CD4-positive, alpha-beta T cell treated with Interleukin-6 for 4 hours (primary cell): ENCODE measurements around the gene PADI2.

Experiments
- DNase-seq: peaks from one replicate; pipeline ENCODE4 v3.0.0-alpha.2; 2020; ENCODE audit warnings: mixed read lengths

Gene PADI2

DNA sequence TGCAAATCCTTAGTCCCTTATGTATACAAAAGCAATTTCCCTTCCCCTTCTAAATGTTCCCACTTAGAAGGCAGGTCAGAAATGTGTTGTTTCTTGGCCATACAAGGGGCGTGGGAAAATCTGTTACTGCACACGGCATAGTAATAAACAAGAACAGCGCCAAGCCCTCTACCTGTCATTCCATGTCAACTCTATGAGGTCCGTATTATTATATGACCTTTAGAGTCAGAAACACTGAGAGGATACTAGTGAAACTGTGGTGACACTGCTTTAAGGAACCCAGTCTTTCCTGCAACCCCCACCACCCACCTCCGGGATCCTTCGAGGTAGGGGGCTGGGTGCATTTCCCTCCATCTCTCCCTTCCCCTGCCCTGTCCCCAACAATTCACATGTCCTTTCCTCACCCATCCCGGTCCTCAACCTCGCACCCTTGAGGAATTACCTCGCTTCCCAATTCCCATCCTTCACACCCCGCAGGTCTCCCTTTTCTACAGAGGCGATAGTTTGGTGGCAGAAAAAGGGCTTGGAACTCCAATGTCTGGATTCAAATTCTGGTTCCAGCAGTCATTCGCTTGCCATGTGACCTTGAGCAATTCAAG lies 66.1 kb downstream of the PADI2 start:
- no peak for DNase-seq

DNA sequence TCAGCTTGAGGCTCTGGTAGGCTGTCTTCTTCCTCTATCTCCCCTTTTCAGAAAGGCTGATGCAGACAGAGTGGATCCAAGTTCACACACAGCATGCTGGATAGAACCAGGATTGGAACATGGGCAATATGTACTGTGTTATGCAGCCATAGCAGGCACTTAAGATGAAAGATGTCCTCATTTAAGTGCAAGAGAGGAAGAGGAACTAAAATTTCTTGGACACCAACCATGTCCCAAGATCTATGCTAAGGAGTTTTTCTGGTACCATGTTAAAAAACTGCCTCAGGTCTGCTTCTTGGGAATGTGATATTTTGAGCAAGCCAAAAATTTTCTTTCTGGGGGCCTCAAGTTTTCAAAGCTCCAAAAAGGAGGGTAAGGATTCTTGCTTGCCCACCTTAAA lies 66.6 kb downstream of the PADI2 start:
- DNase-seq: no peak

DNA sequence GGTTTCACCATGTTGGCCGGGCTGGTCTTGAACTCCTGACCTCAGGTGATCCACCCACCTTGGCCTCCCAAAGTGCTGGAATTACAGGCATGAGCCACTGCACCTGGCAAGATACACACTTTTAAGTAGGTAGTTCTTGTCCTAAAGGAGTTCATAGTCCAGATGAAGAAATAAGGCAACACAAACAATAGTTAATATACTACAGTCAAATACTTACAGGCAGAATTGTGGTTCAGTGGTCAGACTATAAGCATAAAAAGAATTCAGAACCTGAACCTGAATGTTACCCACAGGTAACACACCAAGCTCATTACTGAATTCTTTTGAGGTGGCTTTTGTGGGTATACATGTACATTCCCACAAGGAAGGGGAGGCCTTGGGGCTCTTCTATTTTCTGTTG lies 67.2 kb downstream of the PADI2 start:
- no peak for DNase-seq

DNA sequence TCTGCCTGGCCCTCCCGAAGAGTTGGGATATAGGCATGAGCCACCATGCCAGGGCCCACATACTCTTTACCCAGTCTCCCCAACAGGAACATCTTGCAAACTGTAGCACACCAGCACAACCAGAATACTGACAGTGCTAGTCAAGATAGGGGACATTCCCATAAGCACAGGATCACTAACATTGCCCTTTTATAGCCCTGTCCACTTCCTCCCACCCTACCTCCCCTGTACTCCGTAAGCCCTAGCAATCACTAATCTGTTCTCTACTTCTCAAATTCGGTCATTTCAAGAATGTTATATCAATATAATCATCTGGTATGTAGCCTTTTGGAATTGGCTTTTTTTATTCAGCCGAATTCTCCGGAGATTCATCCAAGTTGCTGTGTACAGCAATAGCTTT lies 71.3 kb downstream of the PADI2 start:
- DNase-seq: no peak

DNA sequence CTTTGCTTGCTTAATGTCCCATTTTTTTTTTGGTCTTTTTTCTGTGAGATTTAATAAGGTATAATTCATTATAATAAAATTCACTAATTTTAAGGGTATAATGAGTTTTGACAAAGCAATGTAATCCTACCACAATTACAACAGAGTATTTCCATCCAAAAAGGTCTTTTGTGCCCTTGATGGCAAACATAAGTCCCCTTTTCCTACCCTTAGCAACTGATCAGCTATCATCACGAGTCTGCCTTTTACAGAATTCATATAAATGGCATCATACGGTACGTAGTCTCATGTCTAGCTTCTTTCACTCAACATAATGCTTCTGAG lies 73.0 kb downstream of the PADI2 start:
- DNase-seq: no peak

DNA sequence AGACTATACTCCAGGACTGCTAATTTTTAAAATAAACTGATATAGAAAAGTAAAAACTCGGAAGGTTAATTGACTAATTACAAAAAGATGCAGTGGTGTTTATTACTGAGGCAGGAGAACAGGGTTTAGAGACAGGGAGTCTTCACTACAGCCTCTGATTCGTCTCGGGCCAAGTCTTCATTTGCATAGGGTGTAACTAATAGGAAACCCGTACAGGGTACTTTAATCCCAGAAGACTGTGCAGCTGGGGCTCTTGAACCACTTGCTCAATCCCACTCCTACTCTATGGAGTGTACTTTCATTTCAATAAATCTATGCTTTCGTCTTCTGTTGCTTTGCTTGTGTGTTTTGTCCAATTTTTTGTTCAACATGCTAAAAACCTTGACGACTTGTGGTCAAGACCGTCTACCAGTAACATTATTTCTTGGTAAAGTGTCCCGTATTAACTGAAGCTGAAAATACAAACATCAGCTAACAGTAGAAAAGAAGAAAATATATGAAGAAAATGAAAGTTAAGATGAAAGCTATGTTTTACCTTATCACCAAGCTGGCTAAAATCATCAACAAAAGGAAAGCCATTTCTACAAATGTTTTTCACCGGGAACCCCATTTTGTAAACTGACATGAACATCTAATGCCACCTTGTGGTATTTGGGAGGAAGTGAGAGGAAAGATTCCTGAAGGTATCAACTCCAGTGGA lies 73.5 kb downstream of the PADI2 start:
- no peak for DNase-seq

DNA sequence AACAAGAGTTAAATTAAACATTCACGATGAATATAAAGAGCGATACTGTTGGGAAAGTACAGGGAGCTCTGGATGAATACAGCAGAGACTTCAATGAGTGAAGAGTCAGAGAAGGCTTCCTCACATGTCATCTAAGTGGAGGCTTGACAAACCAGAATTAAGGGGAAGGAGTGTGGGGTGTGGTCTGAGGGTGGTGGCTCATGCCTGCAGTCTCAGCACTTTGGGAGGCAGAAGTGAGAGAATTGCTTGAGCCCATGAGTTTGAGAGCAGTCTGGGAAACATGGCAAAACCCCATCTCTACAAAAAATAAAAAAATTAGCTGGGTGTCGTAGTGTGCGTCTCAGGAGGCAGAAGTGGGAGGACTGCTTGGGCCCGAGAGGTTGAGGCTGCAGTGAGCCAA lies 74.1 kb downstream of the PADI2 start:
- DNase-seq: no peak

DNA sequence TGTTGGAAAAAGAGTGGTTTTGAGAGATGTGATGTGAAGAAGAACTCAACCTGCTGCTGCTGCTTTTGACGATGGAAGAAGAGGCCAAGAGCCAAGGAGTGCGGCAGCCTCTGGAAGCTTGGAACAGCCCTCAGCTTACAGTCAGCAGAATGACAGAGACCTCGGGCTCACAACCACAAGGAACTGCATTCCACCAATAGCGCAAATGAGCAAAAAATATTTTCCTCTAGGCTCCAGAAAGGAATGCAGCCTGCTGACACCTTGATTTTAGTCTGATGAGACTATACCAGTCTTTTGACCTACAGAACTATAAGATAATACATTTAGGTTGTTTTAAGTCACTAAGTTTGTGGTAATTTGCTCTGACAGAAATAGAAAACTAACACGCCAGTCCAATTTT lies 75.6 kb downstream of the PADI2 start:
- DNase-seq: no peak

DNA sequence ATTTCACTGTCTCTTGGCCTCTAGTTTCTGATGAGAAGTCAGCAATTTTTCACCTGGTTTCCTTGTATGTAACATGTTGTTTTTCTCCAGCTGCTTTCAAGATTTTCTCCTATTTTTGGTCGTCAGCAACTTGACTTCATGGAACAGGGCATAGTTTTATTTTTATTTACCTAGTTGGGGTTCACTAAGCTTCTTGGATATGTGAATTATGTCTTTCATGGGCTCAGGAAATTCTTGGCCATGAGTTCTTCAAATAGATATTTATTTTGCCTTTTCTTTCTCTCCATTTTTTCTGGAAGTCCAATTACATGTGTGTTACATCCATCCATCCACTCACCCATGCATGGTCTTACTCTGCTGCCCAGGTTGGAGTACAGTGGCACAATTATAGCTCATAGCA lies 79.1 kb downstream of the PADI2 start:
- DNase-seq: no peak

DNA sequence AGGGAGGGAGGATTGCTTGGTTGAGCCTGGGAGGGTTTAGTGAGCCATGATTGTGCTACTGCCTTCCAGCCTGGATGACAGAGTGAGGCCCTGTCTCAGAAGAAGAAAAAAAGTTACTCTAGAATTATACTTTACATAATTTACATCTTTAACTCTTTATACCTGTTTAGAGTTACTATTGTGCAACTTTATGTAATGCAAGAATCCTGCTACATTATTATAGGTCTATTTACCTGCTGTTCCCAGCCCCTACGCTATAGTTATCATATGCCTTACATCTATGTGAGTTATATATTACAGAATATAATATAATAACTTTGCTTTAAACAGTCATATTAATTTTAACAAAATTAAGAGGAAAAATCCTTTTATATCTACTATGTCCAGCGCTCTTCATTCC lies 79.7 kb downstream of the PADI2 start:
- no peak for DNase-seq

DNA sequence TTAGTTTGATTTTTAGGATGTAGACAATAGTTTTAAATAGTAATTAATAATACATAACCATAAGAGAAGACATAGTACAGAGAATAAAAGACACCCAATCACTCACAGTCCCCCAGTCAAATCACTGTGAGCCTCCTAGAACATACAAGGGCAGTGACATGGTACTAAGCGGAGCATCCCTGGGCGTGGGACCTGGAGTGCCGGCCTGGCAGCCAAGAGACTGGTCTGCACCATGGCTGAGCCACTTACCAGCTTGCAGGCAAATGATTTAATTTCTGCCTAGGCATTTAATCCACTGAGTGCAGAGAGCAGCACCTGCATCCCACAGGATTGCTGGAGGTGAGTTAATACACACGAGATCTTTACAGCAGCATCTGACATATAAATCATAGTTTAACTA lies 85.8 kb downstream of the PADI2 start:
- no peak for DNase-seq

DNA sequence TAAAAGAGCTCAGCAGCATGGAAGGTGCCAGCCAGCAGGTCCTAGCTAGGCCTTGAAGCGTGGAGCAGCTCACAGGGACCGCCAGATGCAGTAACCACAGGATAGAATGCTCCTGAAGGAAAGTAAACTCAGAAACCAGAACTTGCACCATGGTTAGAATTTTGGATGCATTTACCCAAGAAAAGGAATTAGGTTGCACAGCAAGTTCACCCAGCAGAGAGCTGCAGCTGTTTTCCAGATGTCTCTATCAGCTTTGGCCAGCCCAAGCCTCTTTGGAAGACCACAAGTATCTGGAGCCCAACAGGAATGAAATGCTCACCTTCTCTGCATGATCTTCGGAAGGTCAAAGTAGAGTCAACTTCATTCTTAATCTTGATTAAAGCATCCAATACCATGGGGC lies 86.5 kb downstream of the PADI2 start:
- DNase-seq: no peak

DNA sequence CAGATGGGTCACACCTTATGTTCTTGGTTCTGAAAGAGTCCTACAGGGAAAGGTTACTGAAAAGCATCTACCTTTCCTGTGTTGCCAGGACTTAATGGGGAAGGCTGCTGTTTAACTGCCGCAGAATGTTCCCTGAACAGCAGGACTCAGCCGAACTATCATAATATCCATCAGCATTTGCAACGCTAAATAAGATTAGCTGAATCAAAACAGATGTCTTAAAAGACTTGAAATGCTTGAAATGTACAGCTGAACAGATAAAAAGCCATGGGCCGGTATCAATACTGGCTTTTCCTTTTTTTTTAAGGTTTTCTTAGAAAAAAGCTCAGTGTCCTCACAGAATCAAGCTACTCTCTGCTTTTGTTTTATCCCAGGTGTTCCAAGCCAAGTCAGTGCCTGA lies 87.8 kb downstream of the PADI2 start:
- DNase-seq: no peak

DNA sequence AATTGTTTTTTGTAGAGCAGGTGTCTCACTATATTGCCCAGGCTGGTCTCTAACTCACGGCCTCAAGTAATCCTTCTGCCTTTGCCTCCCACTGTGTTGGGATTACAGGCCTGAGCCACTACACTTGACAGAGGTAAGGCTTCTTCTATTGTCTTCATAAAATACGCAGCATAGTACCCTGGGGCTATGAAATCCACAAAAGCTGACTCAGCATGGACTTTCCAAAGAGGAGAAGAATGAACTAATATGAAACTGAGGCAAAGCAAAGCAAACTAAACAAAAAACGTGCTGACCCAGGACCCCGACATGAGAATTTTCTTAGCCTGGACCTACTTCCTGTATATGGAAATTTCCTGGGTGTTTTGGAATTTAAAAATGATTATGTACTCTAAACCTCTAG lies 89.0 kb downstream of the PADI2 start:
- no peak for DNase-seq

DNA sequence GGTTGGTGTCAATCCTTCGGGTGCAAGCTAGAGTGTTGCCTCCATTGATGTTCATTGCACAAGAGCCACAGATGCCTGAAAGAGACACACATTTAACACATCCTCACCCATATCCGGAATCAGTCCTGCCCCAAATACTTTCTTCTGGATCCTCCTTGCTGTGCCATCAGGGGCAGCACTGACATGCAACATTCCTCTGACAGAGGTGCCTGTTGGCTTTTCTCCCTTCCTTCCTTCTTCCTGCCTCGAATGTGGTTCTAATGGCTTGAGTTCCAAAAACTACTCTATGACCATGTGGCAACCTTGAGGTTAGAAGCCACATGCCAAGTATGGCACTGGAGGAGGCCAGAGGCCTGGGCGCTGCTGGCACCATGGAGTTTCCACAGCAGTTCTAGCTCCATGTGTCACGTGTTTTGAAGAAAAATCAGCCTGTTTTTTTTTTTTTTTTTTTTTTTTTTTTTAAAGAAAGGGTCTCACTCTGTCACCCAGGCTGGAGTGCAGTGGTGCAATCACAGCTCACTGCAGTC lies 90.5 kb downstream of the PADI2 start:
- DNase-seq: no peak

DNA sequence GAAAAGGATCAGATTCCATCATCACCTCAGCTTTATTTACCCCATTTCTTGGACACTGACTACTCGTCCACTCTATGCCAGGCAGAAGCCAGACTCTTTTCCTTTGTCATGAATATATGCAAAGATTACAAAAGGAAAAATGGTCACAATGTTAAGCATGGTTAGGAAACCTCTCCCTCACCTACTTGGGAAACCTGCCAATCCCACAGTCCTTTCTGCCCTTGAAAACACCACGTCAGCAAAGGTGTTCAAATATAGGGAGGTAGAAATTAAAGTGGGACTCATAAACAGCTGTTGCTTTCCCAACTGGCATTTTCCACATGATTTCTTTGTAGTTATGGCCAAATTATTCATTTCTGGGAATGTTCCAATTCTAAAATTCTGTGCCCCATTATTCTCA lies 91.4 kb downstream of the PADI2 start:
- DNase-seq: no peak

DNA sequence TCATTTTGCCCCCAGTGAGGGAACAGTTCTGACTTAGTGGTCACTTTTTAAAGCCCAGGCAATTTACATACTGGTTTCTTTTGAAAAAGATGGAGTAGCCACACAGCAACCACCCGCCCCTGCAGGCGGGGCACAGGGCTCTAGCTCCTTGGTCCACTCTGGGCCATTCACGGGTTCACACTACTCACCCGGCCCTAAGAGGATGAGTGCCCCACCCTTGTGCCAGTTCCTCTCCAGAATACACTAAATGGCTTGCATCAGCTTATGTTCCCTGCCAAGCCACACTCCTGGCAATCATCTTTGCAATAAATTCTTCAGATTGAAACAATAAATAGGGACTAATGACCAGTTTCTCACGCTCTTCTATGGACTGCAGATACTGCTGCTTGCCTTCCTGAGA lies 91.8 kb downstream of the PADI2 start:
- no peak for DNase-seq

DNA sequence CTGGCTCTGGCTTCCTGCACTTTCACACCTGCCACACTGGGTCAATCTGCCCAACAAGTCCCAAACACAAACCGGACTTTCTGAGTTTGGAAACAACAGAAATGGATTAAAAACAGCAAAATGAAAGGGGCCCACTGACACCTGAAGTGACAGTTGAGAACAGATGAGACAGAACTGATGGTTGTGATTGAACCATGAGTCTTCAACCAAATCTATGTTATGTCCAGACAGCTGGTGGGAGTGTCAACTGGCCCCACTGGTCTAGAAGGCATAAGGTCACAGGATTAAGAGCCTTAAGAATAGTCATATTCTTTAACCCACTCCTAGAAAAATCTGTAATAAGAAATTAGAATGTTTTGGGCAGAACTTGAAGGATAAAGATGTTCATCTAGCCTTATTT lies 94.5 kb downstream of the PADI2 start:
- DNase-seq: no peak

DNA sequence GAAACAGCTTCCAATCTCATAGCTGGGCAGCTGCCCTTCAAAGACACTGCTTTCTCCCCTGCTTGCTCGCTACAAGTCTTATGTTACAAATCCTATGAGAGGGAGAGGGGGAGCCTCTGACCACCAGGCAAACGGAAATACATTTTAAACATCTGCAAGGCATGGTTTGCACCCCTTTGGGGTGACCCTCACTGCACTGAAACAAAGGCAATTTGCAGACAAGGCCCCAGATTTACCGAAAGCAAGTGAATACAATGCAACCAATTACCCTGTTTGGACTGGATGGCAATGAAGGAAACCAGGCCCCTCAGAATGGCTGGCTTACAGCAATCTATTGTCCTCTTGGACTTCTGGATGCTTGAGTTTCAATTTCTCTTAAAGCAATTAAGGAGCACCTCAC lies 95.7 kb downstream of the PADI2 start:
- DNase-seq: no peak

DNA sequence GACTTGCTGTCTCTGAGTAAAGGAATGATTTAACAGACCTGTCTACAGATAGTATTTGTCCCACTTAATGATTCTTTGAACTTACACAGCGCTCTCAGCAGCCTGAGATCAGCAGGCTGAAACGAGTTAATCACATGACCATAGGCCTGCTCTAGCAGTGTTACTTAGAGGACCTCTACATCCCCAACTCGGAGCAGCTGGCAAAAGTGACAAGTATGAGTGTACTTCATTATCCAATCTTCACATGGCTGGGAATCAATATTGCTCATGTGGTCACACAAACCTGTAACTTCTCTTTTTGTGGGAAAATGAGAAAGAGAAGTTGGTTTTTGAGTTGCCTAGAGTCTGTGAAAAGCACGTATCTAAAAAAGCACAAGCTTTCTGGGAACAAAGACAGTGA lies 96.1 kb downstream of the PADI2 start:
- no peak for DNase-seq

DNA sequence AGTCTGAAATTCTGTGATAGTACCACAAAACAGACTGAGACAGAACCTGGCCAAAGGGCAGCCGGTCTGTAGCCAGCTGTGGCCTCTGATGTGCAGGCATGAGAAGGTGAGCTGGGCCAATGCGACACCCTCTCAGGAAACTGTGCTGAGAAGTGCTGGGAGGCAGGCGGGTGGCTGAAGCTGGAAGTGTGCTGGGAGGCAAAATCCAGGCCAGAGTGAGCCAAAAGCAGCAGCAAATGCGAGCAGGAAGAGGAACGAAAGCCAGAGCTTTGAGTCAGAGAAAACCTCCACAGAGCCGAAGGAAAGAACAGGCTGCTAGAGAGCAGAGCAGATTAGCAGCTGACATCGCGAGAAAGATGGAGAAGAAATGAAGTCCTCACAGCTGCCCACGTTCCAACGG lies 97.4 kb downstream of the PADI2 start:
- DNase-seq: no peak

DNA sequence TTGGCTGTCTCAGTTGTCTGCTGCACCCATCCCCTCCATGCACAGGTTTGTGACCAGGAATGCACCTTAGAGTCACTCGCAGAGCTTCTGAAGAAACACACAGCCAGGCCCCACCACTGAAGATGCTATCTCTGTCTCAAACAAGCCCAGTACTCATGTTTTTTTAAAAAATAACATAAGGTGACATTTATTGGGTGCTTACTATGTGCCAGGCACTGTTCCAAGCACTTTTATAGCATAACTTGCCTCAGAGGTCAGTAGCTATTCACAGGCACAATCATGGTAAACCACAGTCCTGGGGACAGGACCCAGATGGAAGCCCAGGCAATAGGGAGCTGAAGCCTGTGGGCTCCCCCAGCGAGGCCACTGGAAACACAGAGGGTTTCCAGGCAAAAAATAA lies 98.7 kb downstream of the PADI2 start:
- no peak for DNase-seq

DNA sequence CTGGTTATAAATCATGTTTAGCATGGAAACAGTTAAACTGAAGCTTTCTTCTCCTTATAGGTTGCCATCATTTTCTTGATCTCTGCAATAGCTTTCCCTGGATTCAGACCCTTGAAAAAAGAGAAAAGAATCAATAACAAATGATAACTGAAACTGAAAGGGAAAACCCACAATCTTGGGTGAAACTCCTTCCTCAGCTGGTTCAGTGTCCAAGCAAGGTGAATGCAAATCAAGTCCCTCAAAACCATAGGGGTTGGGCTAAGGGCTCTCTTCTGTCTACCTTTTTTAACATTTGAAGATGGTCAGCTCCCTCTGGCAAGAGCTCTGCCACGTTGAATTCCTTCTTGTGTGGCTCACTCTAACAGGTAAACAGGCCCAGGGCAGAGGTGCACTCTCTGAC lies 100.4 kb downstream of the PADI2 start:
- no peak for DNase-seq

DNA sequence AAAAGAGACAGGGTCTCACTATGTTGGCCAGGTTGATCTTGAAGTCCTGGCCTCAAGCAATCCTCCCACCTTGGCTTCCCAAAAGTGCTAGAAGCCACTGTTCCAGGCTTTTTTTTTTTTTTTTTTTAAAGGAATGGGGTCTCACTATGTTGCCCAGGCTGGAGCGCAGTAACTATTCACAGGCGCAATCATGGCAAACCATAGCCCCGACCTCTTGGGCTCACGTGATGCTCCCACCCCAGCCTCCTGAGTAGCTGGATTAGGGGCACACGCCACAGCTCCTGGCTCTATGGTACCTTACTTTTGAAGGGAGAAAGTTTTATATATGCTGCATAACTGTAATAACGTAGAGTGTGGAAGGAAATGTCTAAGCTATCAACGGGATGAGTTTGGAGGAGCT lies 101.8 kb downstream of the PADI2 start:
- DNase-seq: no peak
